Muscle layer of duodenum (tissue), 2 donors: ENCODE measurements around the gene MYO7A.

Source experiments
- H3K27ac ChIP-seq: one replicate; pipeline ENCODE4 v1.7.0; 2013; ENCODE audit warnings: mild to moderate bottlenecking, low read length
- H3K27me3 ChIP-seq: one replicate; pipeline ENCODE4 v1.7.0; 2013; ENCODE audit warnings: low read depth, mild to moderate bottlenecking, control low read depth, low read length
- H3K36me3 ChIP-seq, 2 donors: one replicate each; pipeline ENCODE4 v1.7.0; 2013; ENCODE audit warnings: low read length in 2 of 2, control low read depth in 1 of 2, mild to moderate bottlenecking in 1 of 2; ENCODE audit not compliant: insufficient read depth in 2 of 2, control insufficient read depth in 1 of 2
- H3K4me1 ChIP-seq, 2 donors: one replicate each; pipeline ENCODE4 v1.7.0; 2013; ENCODE audit warnings: low read length in 2 of 2, mild to moderate bottlenecking in 2 of 2, control low read depth in 1 of 2, moderate library complexity in 1 of 2; ENCODE audit not compliant: insufficient read depth in 2 of 2, control insufficient read depth in 1 of 2
- H3K4me3 ChIP-seq, 2 donors: one replicate each; pipeline ENCODE4 v1.7.0; 2013; ENCODE audit warnings: low read length in 2 of 2, low read depth in 1 of 2, mild to moderate bottlenecking in 1 of 2
- H3K9me3 ChIP-seq, 2 donors: one replicate each; pipeline ENCODE4 v1.7.0; 2013; ENCODE audit warnings: low read length in 2 of 2, control low read depth in 1 of 2, mild to moderate bottlenecking in 1 of 2; ENCODE audit not compliant: control insufficient read depth in 1 of 2
- donor health status: healthy.

MYO7A gene

DNA sequence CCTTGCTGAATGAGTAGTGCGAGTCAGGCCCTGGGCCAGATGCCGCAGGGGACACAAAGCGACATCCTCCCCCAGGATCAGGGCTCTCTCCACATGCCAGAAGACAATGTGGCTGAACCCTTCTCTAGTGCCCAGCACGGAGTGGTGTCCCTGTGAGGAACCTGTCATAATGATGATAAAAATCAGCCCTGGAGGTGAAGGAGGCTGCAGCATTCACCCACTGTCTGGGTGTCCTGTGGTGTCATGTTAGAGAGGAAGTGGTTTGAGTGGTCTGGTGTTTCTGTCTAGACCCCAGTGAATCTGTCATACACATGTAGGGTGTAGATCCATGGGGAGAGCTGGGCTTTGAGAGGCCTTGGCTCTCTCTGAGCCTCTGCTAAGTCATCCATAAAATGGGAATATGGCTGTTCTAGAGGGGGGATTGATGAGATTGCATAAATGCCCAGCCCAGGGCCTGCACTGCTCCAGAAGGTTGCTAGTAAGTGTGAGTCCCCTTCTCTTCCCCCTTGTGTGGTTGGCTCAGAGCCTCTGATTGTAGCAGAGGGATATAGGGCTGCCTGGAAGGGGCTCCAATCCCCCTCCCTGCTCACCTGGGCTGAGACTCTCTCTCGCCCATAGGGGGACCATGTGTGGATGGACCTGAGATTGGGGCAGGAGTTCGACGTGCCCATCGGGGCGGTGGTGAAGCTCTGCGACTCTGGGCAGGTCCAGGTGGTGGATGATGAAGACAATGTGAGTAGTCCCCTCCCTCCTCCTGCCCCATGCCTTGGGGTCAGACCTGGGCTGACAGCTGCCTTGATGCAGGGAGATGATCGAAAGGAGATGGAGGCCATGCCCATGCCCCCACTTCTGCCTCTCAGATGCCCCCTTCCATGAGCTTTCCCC is 14.3 kb downstream of the MYO7A start:
- no peak overlapping the region for H3K27ac ChIP-seq
- no peaks in the 10 kb centered on the region for H3K27me3 ChIP-seq
- H3K9me3 ChIP-seq = no peaks in the 10 kb centered on the region
- no peak overlapping the region for H3K4me3 ChIP-seq
- no peaks in the 10 kb centered on the region for H3K36me3 ChIP-seq
- H3K4me1 ChIP-seq = no peaks in the 10 kb centered on the region

DNA sequence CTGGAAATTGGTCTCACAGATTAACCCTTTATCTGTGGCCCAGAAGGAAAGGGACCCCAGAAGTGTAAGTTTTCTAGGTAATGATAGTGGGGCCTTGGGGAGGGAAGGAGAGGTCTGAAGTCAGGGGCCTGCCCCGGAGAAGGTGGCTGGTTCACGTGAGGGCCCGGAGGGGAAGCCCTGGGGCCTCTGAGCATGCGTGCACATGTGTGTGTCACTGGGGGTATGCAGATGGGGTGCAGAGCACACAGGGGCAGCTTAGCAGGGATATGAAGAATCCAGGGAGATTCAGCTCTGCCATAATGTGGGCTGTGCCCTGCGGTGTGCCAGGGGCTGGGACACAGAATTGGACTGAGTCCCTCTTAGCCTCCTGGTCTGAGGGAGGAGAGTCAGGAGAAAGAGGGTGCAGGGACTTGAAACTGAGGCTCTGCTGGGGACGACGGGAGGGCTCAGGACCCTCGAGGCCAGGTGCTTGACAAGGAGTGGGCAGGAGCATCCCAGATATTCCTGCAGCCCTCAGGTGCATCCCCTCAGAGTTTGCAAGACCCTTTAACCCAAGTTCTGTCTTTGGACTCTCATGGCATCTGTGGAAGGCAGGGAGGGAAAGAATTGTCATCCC is 15.5 kb downstream of the MYO7A start:
- no peak overlapping the region for H3K27ac ChIP-seq
- no peaks in the 10 kb centered on the region for H3K9me3 ChIP-seq
- H3K4me3 ChIP-seq = no peak overlapping the region
- H3K27me3 ChIP-seq = peaks cover 3% of the 10 kb centered on the region
- H3K36me3 ChIP-seq = no peaks in the 10 kb centered on the region
- H3K4me1 ChIP-seq = peaks cover 0 to 4% of the 10 kb centered on the region in 2 donors

DNA sequence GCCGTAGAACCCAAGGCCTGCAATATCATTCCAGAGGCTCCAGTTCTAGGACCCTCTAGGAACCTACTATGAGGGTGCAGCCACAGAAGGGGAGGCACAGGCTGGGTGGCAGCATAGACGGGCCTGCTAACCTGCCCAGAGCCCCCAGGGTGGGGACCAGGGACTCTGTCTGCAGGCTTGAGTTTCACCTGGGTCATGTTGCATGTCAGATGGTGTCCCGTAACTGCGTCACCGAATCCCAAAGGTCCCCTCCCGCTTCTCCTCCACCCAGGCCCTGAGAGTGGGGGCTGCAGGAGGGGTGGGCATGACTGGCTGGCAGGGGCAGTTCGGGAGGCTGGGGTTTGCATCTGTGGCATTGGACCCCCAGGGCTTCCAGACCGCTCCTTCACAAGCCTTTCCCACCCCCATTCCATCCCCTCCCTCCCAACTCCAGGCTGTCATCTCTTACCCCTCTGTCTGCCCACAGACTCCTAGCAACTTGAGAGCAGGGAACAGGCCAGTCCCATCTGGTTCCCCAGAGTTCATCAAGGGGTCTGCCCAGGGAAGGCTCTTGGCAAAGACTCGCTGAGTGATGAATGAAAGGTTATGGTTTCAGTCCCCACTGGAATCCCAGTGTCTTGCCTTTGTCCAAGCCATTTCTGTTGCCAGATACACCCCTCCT is 16.3 kb downstream of the MYO7A start:
- peaks cover 3% of the 10 kb centered on the region for H3K27me3 ChIP-seq
- H3K27ac ChIP-seq = no peak overlapping the region
- no peaks in the 10 kb centered on the region for H3K9me3 ChIP-seq
- H3K36me3 ChIP-seq = no peaks in the 10 kb centered on the region
- no peak overlapping the region for H3K4me3 ChIP-seq
- H3K4me1 ChIP-seq = peaks cover 0 to 4% of the 10 kb centered on the region in 2 donors

DNA sequence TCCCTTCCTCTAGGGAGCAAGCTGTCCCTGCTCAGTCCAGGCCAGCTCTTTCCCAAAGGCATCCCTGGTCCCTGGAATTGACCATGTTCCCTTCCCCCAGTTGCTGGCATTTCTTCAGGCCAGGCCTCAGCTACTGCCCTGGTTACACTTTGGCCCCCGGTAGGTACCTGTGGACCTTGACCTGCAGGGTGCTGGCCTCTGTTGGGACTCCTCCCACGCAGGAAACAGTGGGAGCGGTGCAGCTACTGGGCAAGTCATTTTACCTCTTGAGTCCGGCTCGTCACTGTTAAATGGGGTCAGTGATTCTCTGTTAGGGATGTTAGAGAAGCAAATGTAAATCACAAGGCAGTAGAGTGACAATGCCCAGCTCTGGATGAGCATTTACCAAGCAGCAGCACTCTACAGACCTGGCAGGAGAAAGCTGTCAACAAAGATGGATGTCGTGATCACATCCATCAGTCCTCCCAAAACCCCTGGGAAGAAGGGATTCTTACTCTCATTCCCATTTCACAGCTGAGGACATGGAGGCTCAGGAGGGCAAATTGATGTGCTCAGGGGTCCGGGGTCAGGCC is 16.9 kb downstream of the MYO7A start:
- H3K36me3 ChIP-seq = no peaks in the 10 kb centered on the region
- H3K9me3 ChIP-seq = no peaks in the 10 kb centered on the region
- H3K4me1 ChIP-seq = peaks cover 0 to 4% of the 10 kb centered on the region in 2 donors
- H3K4me3 ChIP-seq = no peak overlapping the region
- no peak overlapping the region for H3K27ac ChIP-seq
- H3K27me3 ChIP-seq = peaks cover 3% of the 10 kb centered on the region

DNA sequence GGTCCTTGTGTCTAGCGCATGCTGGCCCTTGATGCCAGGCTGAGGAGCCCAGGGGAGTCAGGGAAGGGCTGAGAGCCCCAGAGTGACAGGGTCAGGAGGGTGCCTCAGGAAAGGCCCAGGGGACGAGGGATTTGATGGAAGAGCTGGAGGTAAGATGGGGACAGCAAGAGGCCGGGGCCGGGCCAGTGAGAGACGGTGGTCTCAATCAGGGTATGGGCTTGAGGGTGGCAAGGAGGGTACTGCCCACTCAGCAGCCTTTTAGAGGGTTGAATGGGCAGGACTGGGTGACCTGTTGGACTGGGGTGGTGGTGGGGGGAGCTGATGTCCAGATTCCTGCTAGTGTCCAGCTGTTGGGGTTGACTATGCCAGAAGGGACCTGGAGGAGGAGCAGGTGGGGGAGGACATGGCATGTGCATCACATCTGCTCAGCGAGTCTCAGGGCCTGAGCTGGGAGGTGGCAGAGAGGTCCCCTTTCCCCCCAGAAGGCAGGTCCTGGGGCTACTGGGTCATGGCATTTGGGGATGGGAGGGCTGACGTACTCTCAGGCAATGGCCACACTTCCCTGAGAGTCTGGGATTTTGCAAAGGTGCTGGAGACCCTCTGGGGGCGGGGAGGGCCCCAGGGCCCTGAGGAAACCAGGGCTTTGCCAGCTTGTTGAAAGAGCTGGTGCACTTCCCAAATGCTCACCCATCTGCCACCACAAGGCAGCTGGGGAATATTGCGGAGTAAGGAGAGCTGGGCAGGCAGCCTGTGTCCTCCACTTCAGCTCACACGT is 18.4 kb downstream of the MYO7A start:
- Histone ChIP-seq H3K4me1 (peaks cover 0 to 4% of the 10 kb centered on the region in 2 donors), H3K36me3 (no peaks in the 10 kb centered on the region), H3K9me3 (no peaks in the 10 kb centered on the region), H3K4me3 (no peak overlapping the region), H3K27ac (no peak overlapping the region), H3K27me3 (peaks cover 3% of the 10 kb centered on the region)

DNA sequence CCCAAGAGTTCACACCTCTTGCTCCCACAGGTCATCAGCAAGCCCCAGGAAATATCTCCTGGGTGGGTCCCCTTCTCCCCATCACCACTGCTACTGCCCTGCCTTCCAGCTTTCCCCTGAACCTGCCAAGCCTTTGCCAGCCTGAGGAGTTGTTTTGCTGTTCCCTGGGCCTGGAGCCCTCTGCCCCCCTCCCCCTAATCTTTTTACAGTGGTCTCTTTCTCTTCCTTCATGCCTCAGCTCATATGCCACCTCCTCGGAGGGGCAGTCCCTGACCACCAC is 18.9 kb downstream of the MYO7A start:
- Histone ChIP-seq H3K36me3 (no peaks in the 10 kb centered on the region), H3K9me3 (no peaks in the 10 kb centered on the region), H3K4me3 (no peak overlapping the region), H3K27me3 (peaks cover 3% of the 10 kb centered on the region), H3K4me1 (peaks cover 0 to 4% of the 10 kb centered on the region in 2 donors), H3K27ac (no peak overlapping the region)

DNA sequence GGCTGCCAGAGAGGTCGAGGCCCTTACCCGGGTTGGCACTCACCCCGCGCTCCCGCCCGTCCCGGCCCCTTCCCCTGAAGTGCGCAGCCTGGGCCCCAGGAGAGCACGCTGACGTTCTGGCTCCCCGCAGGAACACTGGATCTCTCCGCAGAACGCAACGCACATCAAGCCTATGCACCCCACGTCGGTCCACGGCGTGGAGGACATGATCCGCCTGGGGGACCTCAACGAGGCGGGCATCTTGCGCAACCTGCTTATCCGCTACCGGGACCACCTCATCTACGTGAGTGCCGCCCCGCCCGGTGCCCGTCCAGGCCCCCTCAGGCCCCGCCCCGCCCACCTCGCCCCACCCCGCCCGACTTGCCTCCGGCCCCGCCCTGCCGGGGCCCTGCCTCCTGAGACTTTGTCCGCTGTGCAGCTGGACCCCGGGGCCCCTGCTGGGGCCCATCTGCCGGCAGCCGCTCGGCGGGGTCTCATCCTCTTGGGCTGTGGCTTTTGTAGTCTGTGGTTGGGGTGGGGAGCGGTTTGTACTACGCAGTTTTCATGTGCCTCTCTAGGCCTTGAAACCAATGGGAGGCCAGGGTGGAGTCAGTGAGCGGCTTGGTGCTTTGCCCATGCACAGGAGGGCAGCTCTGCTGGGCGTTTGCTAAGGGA is 19.7 kb downstream of the MYO7A start:
- Histone ChIP-seq H3K9me3 (no peaks in the 10 kb centered on the region), H3K27ac (no peak overlapping the region), H3K36me3 (no peaks in the 10 kb centered on the region), H3K4me1 (peaks cover 0 to 4% of the 10 kb centered on the region in 2 donors), H3K4me3 (no peak overlapping the region), H3K27me3 (peaks cover 3% of the 10 kb centered on the region)

DNA sequence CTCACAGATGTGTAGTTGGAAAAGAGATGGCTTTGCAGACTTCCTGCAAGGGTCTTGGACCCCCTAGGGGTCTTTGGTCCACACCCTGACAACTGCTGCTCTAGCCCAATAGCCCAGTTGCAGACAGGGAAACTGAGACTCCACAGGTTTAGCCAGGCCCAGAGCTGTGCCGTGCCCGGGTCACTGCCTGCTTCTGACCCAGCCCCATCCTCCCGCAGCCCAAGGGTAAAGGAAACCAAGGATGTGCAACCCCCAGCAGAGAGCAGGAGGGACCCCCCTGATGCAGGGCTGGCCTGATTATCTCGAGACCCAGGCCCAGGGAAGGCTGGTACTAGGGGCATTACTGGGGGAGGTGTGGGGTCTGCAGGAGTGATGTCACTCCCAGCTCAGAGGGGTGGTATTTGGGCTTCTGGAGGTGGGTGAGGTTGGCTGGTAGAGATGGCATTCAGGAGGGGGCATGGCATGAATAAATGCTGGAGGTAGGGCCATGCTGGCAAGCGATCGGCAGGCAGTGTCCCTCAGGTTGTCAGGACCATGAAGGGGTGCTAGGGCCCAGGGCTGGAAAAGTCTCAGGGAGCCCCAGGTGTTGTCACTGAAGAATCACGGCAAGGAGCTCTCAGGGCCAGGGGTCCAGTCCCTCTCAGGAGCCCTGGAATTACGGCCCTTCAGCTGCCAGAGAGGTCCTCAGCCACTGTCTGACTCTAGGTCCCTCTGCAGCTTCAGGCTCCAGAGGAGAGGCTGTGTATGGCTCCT is 21.1 kb downstream of the MYO7A start:
- H3K4me3 ChIP-seq = no peak overlapping the region
- H3K36me3 ChIP-seq = no peaks in the 10 kb centered on the region
- H3K9me3 ChIP-seq = no peaks in the 10 kb centered on the region
- H3K4me1 ChIP-seq = peaks cover 0 to 4% of the 10 kb centered on the region in 2 donors
- no peak overlapping the region for H3K27ac ChIP-seq
- H3K27me3 ChIP-seq = peaks cover 3% of the 10 kb centered on the region

DNA sequence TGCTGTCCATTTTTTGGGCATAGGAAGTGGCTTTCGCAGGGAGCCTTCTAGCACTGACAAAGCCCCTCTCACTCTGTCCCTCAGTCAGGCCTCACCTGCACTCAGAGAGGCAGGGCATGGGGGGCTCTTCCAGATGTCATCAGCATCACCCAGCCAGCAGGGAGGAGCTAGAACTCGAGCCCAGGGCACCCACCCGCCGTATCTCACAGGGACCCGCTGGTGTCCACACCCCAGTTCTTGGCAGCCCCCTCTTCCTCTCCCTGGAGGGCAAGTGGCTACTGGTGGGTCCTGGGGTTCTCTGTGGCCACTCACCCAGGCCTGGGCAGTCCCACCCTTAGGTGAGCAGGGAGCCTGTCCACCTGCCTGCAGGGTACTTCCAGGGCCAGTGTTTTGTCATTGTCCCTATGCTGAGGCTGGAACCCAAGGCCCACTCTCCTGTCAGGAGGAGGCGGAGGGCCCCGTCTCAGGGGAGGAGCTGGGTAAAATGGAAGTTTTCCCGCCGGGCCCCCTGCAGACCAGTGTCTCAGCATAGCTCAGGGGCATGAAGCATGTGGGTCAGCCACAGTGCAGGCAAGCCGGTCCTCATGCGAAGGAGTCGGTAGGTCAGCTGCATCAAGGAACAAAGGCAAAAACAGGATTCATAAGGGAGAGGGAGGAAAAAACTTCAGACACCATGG is 21.8 kb downstream of the MYO7A start:
- Histone ChIP-seq H3K27ac (no peak overlapping the region), H3K27me3 (peaks cover 3% of the 10 kb centered on the region), H3K4me1 (peaks cover 0 to 4% of the 10 kb centered on the region in 2 donors), H3K36me3 (no peaks in the 10 kb centered on the region), H3K4me3 (no peak overlapping the region), H3K9me3 (no peaks in the 10 kb centered on the region)

DNA sequence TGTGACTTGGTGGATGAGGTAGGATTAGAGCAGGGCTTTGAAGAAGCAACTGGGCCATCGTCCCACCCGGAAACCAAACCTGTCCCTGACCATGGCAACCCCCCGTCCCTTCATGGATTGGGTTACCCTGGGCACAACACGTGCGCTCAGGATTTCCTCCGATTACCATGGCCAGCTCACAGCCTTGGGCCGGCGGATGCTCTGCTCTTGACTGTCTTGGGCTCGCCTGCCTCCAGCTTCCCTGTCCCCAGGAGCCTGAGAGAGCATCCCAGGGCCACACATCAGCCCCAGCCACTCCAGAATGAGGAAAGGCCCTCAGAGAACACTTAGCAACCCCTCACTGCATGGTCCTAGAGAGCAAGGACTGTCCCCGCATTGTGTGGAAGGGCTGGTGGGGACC is 22.8 kb downstream of the MYO7A start:
- H3K9me3 ChIP-seq = no peaks in the 10 kb centered on the region
- H3K36me3 ChIP-seq = no peaks in the 10 kb centered on the region
- H3K4me1 ChIP-seq = peaks cover 0 to 4% of the 10 kb centered on the region in 2 donors
- no peak overlapping the region for H3K4me3 ChIP-seq
- H3K27ac ChIP-seq = no peak overlapping the region
- H3K27me3 ChIP-seq = peaks cover 3% of the 10 kb centered on the region
